ENCODE data around the gene GRIN1.

GRIN1 gene

GRCh38 chr9:137194909-137195308 lies 56.0 kb downstream of the GRIN1 start:
- Histone ChIP-seq H3K9ac (ENCODE audit: low read length) (no peak overlapping the region), H3K27ac (ENCODE audit: low read depth, low read length, poor library complexity, severe bottlenecking) (no peak overlapping the region), H3K9me2 (ENCODE audit: low read depth, low read length) (no peaks in the 10 kb centered on the region), H4K20me1 (ENCODE audit: insufficient read depth, low read length) (no peaks in the 10 kb centered on the region), H3K9me3 (ENCODE audit: low read length) (no peaks in the 10 kb centered on the region), H3K27me3 (ENCODE audit: insufficient read depth, low read length) (peaks cover 13% of the 10 kb centered on the region), H3F3A (ENCODE audit: insufficient read depth, low read length) (no peaks in the 10 kb centered on the region), H3K79me2 (ENCODE audit: insufficient read depth, low read length) (no peaks in the 10 kb centered on the region), H3K4me2 (ENCODE audit: low read length) (no peak overlapping the region), H3K36me3 (ENCODE audit: insufficient read depth, low read length) (peaks cover 10% of the 10 kb centered on the region), H3K4me1 (ENCODE audit: insufficient read depth, low read length, severe bottlenecking) (peaks cover 8% of the 10 kb centered on the region), H2AFZ (ENCODE audit: low read length) (no peak overlapping the region), H3K4me3 (ENCODE audit: low read depth, low read length, poor library complexity, severe bottlenecking) (no peak overlapping the region)
- TF ChIP-seq CTCF (IDR thresholded peaks at IDR 0.05; ENCODE audit: low read length) (no peak), EZH2 (IDR thresholded peaks at IDR 0.05; ENCODE audit: borderline replicate concordance, low read length) (no peak)

GRCh38 chr9:137195525-137196220 lies 56.7 kb downstream of the GRIN1 start:
- H3K79me2 ChIP-seq (ENCODE audit: insufficient read depth, low read length): no peaks in the 10 kb centered on the region
- no peaks in the 10 kb centered on the region for H3F3A ChIP-seq (ENCODE audit: insufficient read depth, low read length)
- no peak overlapping the region for H3K4me2 ChIP-seq (ENCODE audit: low read length)
- no peak overlapping the region for H3K27ac ChIP-seq (ENCODE audit: low read depth, low read length, poor library complexity, severe bottlenecking)
- H2AFZ ChIP-seq (ENCODE audit: low read length): no peak overlapping the region
- peaks cover 6% of the 10 kb centered on the region for H3K4me1 ChIP-seq (ENCODE audit: insufficient read depth, low read length, severe bottlenecking)
- H3K9me3 ChIP-seq (ENCODE audit: low read length): no peaks in the 10 kb centered on the region
- H3K9ac ChIP-seq (ENCODE audit: low read length): no peak overlapping the region
- no peaks in the 10 kb centered on the region for H3K9me2 ChIP-seq (ENCODE audit: low read depth, low read length)
- H3K27me3 ChIP-seq (ENCODE audit: insufficient read depth, low read length): peaks cover 13% of the 10 kb centered on the region
- H4K20me1 ChIP-seq (ENCODE audit: insufficient read depth, low read length): no peaks in the 10 kb centered on the region
- no peak for TF ChIP-seq EZH2 (IDR thresholded peaks at IDR 0.05; ENCODE audit: borderline replicate concordance, low read length)
- TF ChIP-seq CTCF (IDR thresholded peaks at IDR 0.05; ENCODE audit: low read length): no peak
- peaks cover 2% of the 10 kb centered on the region; the same call in 1 of the 2 replicates for H3K36me3 ChIP-seq (ENCODE audit: insufficient read depth, low read length)
- no peak overlapping the region for H3K4me3 ChIP-seq (ENCODE audit: low read depth, low read length, poor library complexity, severe bottlenecking)

- Histone ChIP-seq H3K9me2 (ENCODE audit: low read depth, low read length) (no peaks in the 10 kb centered on the region), H3K36me3 (ENCODE audit: insufficient read depth, low read length) (no peaks in the 10 kb centered on the region), H4K20me1 (ENCODE audit: insufficient read depth, low read length) (no peaks in the 10 kb centered on the region), H3K4me3 (ENCODE audit: low read depth, low read length, poor library complexity, severe bottlenecking) (no peak overlapping the region), H3K9me3 (ENCODE audit: low read length) (no peaks in the 10 kb centered on the region), H3K27ac (ENCODE audit: low read depth, low read length, poor library complexity, severe bottlenecking) (no peak overlapping the region), H3K79me2 (ENCODE audit: insufficient read depth, low read length) (no peaks in the 10 kb centered on the region), H2AFZ (ENCODE audit: low read length) (no peak overlapping the region), H3K9ac (ENCODE audit: low read length) (no peak overlapping the region), H3K4me1 (ENCODE audit: insufficient read depth, low read length, severe bottlenecking) (peaks cover 28% of the 10 kb centered on the region), H3K4me2 (ENCODE audit: low read length) (no peak overlapping the region), H3F3A (ENCODE audit: insufficient read depth, low read length) (no peaks in the 10 kb centered on the region), H3K27me3 (ENCODE audit: insufficient read depth, low read length) (peaks cover 13% of the 10 kb centered on the region)
- TF ChIP-seq EZH2 (IDR thresholded peaks at IDR 0.05; ENCODE audit: borderline replicate concordance, low read length): no peak
- no peak for TF ChIP-seq CTCF (IDR thresholded peaks at IDR 0.05; ENCODE audit: low read length)
Measured at GRCh38 chr9:137198051-137198901, 59.3 kb downstream of the GRIN1 start.

Data from OCI-LY1 (cell line).